OCI-LY7 (cell line): ENCODE data around the gene BAIAP2L1. TPM values are rescaled to one million over a fixed set of nuclear protein-coding genes. Genes with fewer than 3 reads are reported as not detected.
"Not testable (repeated sequence)": the region's sequence is repeated elsewhere in the genome, so short reads cannot be mapped to it uniquely, and the experiment has no call there.

Experiments
- BruUV-seq: library from RNA; stranded (reverse); fragments of 400-500 nt; replicated peaks from 2 replicates; lab custom pipeline; 2021; lab: Mats Ljungman, UMichigan
- CTCF ChIA-PET: fragments of 300-600 bp; sonication (Branson Sonifier 250); formaldehyde crosslinking; loops from one replicate; lab custom pipeline; 2022; ENCODE audit warnings: antibody characterized with exemption; ENCODE audit not compliant: unreplicated experiment; lab: Charles Lee
- POLR2A ChIA-PET: fragments of 300-600 bp; sonication (Branson Sonifier 250); formaldehyde crosslinking; loops from one replicate; lab custom pipeline; 2022; ENCODE audit warnings: antibody characterized with exemption; lab: Charles Lee
- DNase-seq: peaks from one replicate; pipeline ENCODE4 v3.0.0-alpha.2; 2015; ENCODE audit warnings: low spot score
- H2AFZ ChIP-seq: fragments of 200-600 bp; sonication (generic), shearing (Covaris generic); 2 replicates; pipeline ENCODE4 v1.6.1; 2014; ENCODE audit warnings: mild to moderate bottlenecking, antibody characterized with exemption, low read length, moderate library complexity
- H3K27ac ChIP-seq: fragments of 200-600 bp; sonication (generic); 2 replicates; pipeline ENCODE4 v1.5.1; 2014; ENCODE audit warnings: mixed run types, low read depth, mild to moderate bottlenecking, moderate library complexity, low read length, inconsistent platforms; ENCODE audit not compliant: poor library complexity, severe bottlenecking
- H3K36me3 ChIP-seq: fragments of 200-600 bp; sonication (generic); 2 replicates; pipeline ENCODE4 v1.6.1; 2014; ENCODE audit warnings: mild to moderate bottlenecking, antibody characterized with exemption, low read length, moderate library complexity, mixed read lengths; ENCODE audit not compliant: insufficient read depth
- H3K4me1 ChIP-seq: fragments of 200-600 bp; sonication (generic); 2 replicates; pipeline ENCODE4 v1.5.1; 2014; ENCODE audit warnings: mild to moderate bottlenecking, low read length; ENCODE audit not compliant: insufficient read depth, poor library complexity, severe bottlenecking
- H3K4me2 ChIP-seq: fragments of 200-600 bp; sonication (generic); 2 replicates; pipeline ENCODE4 v1.6.1; 2014; ENCODE audit warnings: mild to moderate bottlenecking, low read length
- H3K4me3 ChIP-seq: fragments of 200-600 bp; sonication (generic); 2 replicates; pipeline ENCODE4 v1.5.1; 2014; ENCODE audit warnings: mild to moderate bottlenecking, low read depth, low read length; ENCODE audit not compliant: poor library complexity, severe bottlenecking
- H3K79me2 ChIP-seq: fragments of 200-600 bp; sonication (generic); 2 replicates; pipeline ENCODE4 v1.6.1; 2016; ENCODE audit warnings: low read depth, mild to moderate bottlenecking, low read length, moderate library complexity, mixed read lengths; ENCODE audit not compliant: insufficient read depth
- H3K9me2 ChIP-seq: fragments of 200-600 bp; sonication (generic); 2 replicates; pipeline ENCODE4 v1.6.1; 2016; ENCODE audit warnings: mild to moderate bottlenecking, low read length, mixed read lengths; ENCODE audit not compliant: insufficient read depth
- H3K9me3 ChIP-seq: fragments of 200-600 bp; sonication (generic); 2 replicates; pipeline ENCODE4 v1.6.1; 2014; ENCODE audit warnings: mild to moderate bottlenecking, mixed run types, low read length, mixed read lengths
- H4K20me1 ChIP-seq: fragments of 200-600 bp; sonication (generic); 2 replicates; pipeline ENCODE4 v1.6.1; 2014; ENCODE audit warnings: mild to moderate bottlenecking, antibody characterized with exemption, low read length, moderate library complexity, mixed read lengths; ENCODE audit not compliant: insufficient read depth
- EZH2phosphoT487 ChIP-seq: fragments of 200-600 bp; sonication (generic); IDR thresholded peaks from 2 replicates; pipeline ENCODE4 v1.6.1; 2018; ENCODE audit warnings: low read depth, borderline replicate concordance, mild to moderate bottlenecking, mixed run types, antibody characterized with exemption, low read length, moderate library complexity, mixed read lengths
- intact Hi-C: fragments of 100-400 bp; cut with micrococcal nuclease; formaldehyde crosslinking; loops from one replicate; pipeline ENCODE4 v1.10.0; 2022; ENCODE audit not compliant: unreplicated experiment
- total RNA-seq, 2 experiments: library from RNA; depleted of rRNA in 1 of 2; stranded (reverse); fragments of >200 nt in 1 of 2; shearing (Covaris generic) in 1 of 2; gene quantifications; 2 replicates each; pipeline ENCODE4 v1.2.3, GENCODE V29; 2014 to 2022
- TF ChIP-seq, protein P1 (sequence below): fragments of 200-600 bp; sonication (generic); conservative IDR thresholded peaks from 2 replicates; pipeline ENCODE4 v1.5.1; 2014; ENCODE audit warnings: mild to moderate bottlenecking, antibody characterized with exemption, low read length, moderate library complexity, mixed read lengths

BAIAP2L1 gene
- total RNA-seq, 2 experiments from 2014 or later, result not detected

DNA sequence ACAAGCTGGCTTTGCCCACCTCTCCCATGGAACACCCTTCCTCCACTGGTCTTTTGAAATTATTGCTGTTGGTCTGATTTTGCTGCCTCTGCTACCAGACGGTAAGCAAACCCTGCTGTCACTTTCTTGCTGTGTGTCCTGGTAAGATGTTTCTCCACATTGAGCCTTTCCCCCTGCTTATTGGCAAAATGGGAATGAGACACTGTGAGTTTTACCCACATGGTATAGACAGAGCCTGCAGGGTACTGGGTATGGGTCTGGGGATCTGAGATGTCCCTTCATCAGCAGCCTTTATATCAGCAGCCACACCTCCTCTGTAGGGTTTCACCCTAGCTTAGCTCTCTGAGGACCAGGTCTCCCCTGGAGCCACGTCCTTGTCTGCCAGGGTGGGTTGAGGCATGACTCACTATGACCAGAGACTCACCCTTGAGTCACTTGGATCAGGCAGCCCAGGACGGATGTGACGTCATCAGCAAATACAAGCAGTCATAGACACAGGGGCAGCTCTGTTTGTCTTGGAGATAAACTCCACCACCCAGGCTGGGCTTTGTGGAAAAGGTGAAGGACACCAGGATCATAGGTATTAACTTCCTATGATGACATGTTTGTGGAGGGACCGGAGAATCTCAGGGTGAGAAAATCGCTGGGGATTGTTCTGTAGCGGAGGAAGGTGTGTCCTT, 17.9 kb upstream of the BAIAP2L1 start:
- no peak for DNase-seq
- no peak overlapping the region for H3K4me3 ChIP-seq
- H3K79me2 ChIP-seq, result no peaks in the 10 kb centered on the region
- H3K27ac ChIP-seq, result no peak overlapping the region
- TF ChIP-seq EZH2phosphoT487, result no peak
- TF ChIP-seq, protein P1, sequence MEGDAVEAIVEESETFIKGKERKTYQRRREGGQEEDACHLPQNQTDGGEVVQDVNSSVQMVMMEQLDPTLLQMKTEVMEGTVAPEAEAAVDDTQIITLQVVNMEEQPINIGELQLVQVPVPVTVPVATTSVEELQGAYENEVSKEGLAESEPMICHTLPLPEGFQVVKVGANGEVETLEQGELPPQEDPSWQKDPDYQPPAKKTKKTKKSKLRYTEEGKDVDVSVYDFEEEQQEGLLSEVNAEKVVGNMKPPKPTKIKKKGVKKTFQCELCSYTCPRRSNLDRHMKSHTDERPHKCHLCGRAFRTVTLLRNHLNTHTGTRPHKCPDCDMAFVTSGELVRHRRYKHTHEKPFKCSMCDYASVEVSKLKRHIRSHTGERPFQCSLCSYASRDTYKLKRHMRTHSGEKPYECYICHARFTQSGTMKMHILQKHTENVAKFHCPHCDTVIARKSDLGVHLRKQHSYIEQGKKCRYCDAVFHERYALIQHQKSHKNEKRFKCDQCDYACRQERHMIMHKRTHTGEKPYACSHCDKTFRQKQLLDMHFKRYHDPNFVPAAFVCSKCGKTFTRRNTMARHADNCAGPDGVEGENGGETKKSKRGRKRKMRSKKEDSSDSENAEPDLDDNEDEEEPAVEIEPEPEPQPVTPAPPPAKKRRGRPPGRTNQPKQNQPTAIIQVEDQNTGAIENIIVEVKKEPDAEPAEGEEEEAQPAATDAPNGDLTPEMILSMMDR, result no peak
- no peak overlapping the region for H2AFZ ChIP-seq
- no peaks in the 10 kb centered on the region for H4K20me1 ChIP-seq
- no peak overlapping the region for H3K4me2 ChIP-seq
- no peaks in the 10 kb centered on the region for H3K4me1 ChIP-seq
- no peaks in the 10 kb centered on the region for H3K9me3 ChIP-seq
- CTCF ChIA-PET, result no interaction called here
- BruUV-seq, result no TSS peak
- H3K36me3 ChIP-seq, result no peaks in the 10 kb centered on the region
- POLR2A ChIA-PET, result interaction anchor here (0.6 to 1.3 kb wide), 3 partner anchors 13 to 924 kb away, joined by 4 to 5 read pairs (median 4); no protein-coding TSS in a partner anchor
- intact Hi-C loops, result loop anchor here (5.0 kb wide), 1 partner anchor 126 kb away; no protein-coding TSS in a partner anchor
- no peaks in the 10 kb centered on the region for H3K9me2 ChIP-seq

- intact Hi-C loops, result loop anchor here (5.0 kb wide), 1 partner anchor 126 kb away; no protein-coding TSS in a partner anchor
- Histone ChIP-seq H3K9me3 (no peaks in the 10 kb centered on the region), H3K9me2 (no peaks in the 10 kb centered on the region), H3K27ac (no peak overlapping the region), H2AFZ (no peak overlapping the region), H3K36me3 (no peaks in the 10 kb centered on the region), H3K79me2 (no peaks in the 10 kb centered on the region), H4K20me1 (no peaks in the 10 kb centered on the region), H3K4me2 (no peak overlapping the region), H3K4me3 (no peak overlapping the region), H3K4me1 (no peaks in the 10 kb centered on the region)
- DNase-seq, result no peak
- TF ChIP-seq, protein P1, result no peak
- TF ChIP-seq EZH2phosphoT487, result no peak
- no TSS peak for BruUV-seq
- ChIA-PET POLR2A (interaction anchor here (0.6 to 1.3 kb wide), 2 partner anchors 13 to 924 kb away, joined by 4 to 5 read pairs; no protein-coding TSS in a partner anchor), CTCF (no interaction called here)
These were observed 17.4 kb upstream of the BAIAP2L1 start for GRCh38 chr7:98418271-98418635.

DNA sequence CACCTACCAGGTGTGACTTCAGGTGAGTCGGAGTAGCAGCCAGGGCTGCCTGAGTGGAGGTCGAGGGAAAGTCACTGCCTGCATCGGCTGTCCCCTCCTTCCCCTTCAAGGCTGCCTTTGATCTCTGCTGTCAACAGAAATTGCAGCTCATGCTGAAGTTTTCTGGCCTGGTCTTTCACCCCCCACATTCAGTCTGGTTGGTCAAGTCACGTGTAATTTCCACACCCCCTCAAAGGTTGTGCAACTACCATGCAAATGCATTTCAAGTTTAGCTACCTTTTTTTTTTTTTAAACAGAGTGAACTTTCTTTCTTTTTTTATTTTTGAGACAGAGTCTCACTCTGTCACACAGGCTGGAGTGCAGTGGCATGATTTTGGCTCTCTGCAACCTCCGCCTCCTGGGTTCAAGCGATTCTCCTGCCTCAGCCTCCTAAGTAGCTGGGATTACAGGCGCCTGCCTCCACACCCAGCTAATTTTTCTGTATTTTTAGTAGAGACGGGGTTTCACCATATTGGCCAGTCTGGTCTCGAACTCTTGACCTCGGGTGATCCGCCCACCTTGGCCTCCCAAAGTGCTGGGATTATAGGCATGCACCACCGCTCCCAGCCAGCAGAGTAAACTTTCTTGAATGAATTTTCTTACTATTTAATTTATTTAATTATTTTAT, 16.8 kb upstream of the BAIAP2L1 start:
- H3K9me3 ChIP-seq, CTCF ChIA-PET, H3K4me2 ChIP-seq, DNase-seq, H3K79me2 ChIP-seq, H3K36me3 ChIP-seq, H2AFZ ChIP-seq, H4K20me1 ChIP-seq, BruUV-seq, H3K4me1 ChIP-seq, H3K4me3 ChIP-seq, H3K9me2 ChIP-seq, H3K27ac ChIP-seq: not testable (repeated sequence)
- intact Hi-C loops, result loop anchor here (5.0 kb wide), 1 partner anchor 125 kb away; no protein-coding TSS in a partner anchor
- POLR2A ChIA-PET, result interaction anchor here (0.6 to 1.3 kb wide), 2 partner anchors 12 to 42 kb away, joined by 3 to 4 read pairs; no protein-coding TSS in a partner anchor
